Activated naive CD8-positive, alpha-beta T cell treated with anti-CD3 and anti-CD28 coated beads, Interleukin-2, amount 50 U/mL, for 24 hours (primary cell): ENCODE measurements around the gene E2F2.

Experiments used
- ATAC-seq: fragments of 150-1000 bp; cut with Tn5 transposase; one replicate; pipeline ENCODE4 v1.10.0; 2021
- DNase-seq: peaks from one replicate; pipeline ENCODE4 v3.0.0; 2021
- H3K27ac Mint-ChIP-seq: one replicate; pipeline ENCODE4 v1.8.0; 2021; ENCODE audit warnings: mild to moderate bottlenecking, mixed read lengths
- H3K27me3 Mint-ChIP-seq: one replicate; pipeline ENCODE4 v1.8.0; 2021; ENCODE audit warnings: mixed read lengths
- H3K36me3 Mint-ChIP-seq: one replicate; pipeline ENCODE4 v1.8.0; 2021; ENCODE audit warnings: low read depth, mixed read lengths
- H3K4me1 Mint-ChIP-seq: one replicate; pipeline ENCODE4 v1.8.0; 2021; ENCODE audit warnings: mixed read lengths
- H3K4me3 Mint-ChIP-seq: one replicate; pipeline ENCODE4 v1.8.0; 2021; ENCODE audit warnings: mild to moderate bottlenecking, moderate library complexity, mixed read lengths
- H3K9me3 Mint-ChIP-seq: one replicate; pipeline ENCODE4 v1.8.0; 2021; ENCODE audit warnings: mixed read lengths

The E2F2 gene

DNA sequence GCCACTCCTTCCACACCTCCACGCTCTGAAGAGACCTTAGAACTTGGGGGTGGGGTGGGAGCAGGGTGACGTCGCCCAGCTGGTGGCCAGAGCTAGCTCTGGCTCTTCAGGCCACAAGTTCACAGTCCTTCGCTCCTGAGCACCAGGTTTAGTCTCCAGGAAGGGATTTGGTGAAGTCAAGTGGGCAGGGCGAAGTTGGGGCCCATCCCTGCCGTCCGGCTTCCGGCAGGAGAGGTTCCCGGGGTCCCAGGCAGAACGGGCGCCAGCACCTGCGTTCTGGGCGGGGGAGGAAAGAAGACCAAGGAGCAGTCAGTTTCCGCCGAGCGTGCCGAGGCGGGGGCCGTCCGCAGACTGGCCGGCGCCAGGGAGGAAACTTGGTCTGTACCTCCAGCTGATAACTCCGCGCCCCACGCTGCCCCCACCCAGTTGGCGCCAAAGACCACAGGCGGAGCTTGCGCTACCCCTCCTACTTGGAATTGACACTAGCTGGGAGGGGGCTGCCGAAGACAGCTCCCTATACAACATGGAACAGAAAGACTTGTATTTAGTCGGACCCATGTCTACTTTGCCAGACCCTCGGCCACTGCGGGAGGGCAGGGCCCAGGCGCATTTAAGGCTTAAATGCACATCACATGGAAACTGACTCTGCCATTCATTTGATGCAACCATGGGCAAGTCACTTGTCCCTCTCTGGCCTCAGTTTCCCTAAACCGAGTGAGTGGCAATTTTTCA, 27.3 kb upstream of the E2F2 start:
- Mint-ChIP-seq H3K27me3 (peaks cover 5% of the 10 kb centered on the region), H3K27ac (peak overlapping the region; percentile 85), H3K36me3 (peaks cover 23% of the 10 kb centered on the region), H3K9me3 (no peaks in the 10 kb centered on the region), H3K4me1 (peaks cover 74% of the 10 kb centered on the region), H3K4me3 (peak overlapping the region; percentile 94)
- ATAC-seq, result peak; percentile 5
- DNase-seq, result peak; percentile 62

DNA sequence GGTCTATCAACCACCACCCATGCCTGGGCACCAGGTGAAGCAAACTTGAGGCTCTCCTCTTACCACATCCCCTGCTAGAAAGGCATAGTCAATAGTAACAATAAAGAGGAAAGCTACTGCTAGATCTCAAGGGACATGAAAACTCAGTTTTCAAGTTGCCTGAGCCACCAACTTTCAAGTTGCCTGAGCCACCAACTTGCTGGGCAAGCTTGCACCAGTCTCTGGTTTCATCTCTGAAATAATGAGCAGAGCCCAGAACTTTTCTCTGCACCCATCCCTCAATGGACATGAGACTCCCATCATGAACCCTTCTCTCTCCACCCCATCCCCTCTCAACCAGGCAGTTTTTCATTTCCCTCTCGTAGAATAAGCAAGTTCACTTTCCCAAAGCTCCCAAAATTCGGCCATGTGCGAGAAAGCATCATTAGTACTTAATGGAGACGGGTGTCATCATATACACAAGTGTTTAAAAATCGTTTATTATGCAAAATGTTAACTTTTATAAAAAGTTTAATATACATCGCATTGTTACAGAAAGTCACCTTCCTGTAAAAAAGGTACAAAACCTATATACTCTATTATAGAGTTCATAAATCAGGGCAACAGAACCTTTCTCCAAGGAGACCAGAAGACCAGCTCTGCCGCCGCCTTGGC, 26.6 kb upstream of the E2F2 start:
- Mint-ChIP-seq H3K27me3 (peaks cover 5% of the 10 kb centered on the region), H3K27ac (peak overlapping the region; percentile 85), H3K9me3 (no peaks in the 10 kb centered on the region), H3K4me1 (peaks cover 68% of the 10 kb centered on the region), H3K4me3 (peak overlapping the region; percentile 94), H3K36me3 (peaks cover 23% of the 10 kb centered on the region)
- ATAC-seq (no peak), DNase-seq (no peak)

DNA sequence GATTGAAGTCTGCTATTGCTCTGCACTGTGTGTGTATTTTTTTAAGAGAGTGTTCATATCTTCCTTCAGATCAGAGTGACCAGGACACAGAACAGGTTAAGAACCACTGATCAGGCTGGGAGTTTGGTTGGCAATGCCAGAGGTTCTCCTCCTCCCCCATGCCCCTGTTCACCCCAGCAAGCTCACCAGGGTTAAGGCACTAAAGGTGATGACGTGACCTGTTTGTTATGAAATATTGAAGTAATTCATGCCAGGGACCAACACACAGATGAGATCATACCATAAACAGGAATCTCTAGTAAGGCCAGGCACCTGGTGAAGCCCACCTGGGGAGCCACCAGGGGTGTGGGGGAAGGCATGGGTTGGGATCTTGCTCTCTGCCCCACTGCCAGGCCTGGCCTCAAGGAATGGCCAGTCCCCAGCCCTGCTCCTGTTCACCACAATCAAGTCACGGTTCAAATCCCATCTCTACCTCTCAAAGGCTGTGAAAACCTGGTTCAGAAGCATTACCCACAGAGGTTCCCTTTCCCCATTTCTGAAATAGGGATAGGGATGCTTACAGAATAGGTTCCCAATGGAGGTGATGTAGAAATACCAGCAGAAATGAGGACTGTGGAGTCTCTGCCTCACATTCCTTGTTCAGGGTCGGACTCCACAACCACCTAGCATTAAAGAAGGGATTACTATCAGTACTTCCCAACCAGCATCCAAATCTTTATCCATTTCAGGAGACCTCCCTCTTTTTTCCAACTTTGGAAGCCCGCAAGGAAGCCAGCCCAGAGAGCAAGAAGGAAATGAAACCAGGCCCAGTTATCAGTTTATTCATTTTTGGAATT, 25.8 kb upstream of the E2F2 start:
- H3K36me3 Mint-ChIP-seq, result peaks cover 23% of the 10 kb centered on the region
- H3K27ac Mint-ChIP-seq, result peak overlapping the region; percentile 72
- peaks cover 5% of the 10 kb centered on the region for H3K27me3 Mint-ChIP-seq
- ATAC-seq (no peak), DNase-seq (no peak)
- H3K4me1 Mint-ChIP-seq, result peaks cover 66% of the 10 kb centered on the region
- no peaks in the 10 kb centered on the region for H3K9me3 Mint-ChIP-seq
- H3K4me3 Mint-ChIP-seq, result peak overlapping the region; percentile 94

DNA sequence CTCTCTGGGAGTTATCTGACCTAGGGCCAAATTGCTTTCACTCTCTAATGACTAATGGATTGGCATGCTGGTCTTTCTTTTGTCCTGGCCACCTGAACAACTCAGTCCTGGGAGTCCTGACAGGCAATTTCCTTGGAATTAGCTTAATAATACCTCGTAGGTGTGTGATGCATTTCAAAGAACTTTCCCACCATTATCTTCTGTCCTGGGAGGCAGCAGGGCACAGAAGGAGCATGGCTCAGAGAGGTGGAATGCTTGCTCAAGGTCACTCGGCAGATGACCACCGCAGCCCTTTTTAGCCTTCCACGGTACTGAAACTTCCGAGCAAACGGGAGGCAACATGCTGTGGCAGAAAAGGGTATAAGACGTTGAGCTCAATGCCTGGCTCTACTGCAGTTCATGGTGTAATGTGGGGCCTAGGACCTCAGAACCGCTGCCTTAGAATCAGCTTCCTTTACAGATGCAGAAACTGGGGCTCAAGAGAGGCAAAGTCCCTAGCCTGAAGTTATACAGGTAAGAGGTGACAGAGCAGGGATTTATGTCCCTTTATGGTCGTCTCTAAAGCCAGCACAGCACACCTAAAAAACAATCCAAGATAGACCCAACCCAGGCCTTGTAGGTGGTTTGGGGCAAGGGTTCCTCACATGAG, 25.1 kb upstream of the E2F2 start:
- Mint-ChIP-seq H3K36me3 (peaks cover 23% of the 10 kb centered on the region), H3K27ac (peak overlapping the region; percentile 85)
- no peak for DNase-seq

DNA sequence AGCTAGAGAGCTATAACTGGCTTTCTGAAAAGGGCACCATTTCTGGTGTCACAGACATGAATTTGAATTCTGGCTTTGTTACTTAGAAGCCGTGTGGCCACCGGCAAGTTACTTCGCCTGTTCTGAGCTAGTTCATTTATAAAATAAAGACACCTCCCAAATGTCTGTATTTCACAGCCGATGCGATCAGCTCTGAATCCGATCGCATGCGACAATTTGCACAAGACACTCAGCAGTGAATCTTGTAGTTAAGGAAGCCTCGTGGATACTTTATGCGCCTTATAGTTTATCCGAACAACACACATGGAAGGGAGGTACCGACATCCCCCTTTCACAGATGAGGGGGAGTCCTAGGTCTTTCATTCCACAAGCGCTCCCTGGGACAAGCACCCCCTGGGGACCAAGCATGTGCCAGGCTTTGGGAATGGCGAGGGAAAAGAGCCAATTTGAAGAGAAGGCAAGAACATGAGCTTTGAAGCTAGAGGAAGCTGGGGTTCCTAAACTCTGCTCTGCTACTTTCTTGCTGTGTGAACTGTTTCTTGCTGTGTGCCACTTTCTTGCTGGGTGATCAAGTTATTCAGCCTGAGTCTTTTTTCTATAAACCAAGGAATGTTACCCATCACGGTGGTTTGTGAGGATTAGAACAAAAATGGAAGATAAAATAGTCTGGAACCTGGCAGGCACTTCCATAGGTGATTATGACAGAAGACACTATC, 24.4 kb upstream of the E2F2 start:
- Mint-ChIP-seq H3K4me3 (peak overlapping the region; percentile 94), H3K9me3 (no peaks in the 10 kb centered on the region), H3K36me3 (peaks cover 23% of the 10 kb centered on the region), H3K4me1 (peaks cover 61% of the 10 kb centered on the region), H3K27me3 (no peaks in the 10 kb centered on the region), H3K27ac (peak overlapping the region; percentile 85)
- no peak for ATAC-seq
- no peak for DNase-seq

More for the DNA sequence above, 25.1 kb upstream of the E2F2 start:
- Mint-ChIP-seq H3K27me3 (no peaks in the 10 kb centered on the region), H3K4me3 (peak overlapping the region; percentile 94), H3K9me3 (no peaks in the 10 kb centered on the region), H3K4me1 (peaks cover 62% of the 10 kb centered on the region)
- no peak for ATAC-seq

DNA sequence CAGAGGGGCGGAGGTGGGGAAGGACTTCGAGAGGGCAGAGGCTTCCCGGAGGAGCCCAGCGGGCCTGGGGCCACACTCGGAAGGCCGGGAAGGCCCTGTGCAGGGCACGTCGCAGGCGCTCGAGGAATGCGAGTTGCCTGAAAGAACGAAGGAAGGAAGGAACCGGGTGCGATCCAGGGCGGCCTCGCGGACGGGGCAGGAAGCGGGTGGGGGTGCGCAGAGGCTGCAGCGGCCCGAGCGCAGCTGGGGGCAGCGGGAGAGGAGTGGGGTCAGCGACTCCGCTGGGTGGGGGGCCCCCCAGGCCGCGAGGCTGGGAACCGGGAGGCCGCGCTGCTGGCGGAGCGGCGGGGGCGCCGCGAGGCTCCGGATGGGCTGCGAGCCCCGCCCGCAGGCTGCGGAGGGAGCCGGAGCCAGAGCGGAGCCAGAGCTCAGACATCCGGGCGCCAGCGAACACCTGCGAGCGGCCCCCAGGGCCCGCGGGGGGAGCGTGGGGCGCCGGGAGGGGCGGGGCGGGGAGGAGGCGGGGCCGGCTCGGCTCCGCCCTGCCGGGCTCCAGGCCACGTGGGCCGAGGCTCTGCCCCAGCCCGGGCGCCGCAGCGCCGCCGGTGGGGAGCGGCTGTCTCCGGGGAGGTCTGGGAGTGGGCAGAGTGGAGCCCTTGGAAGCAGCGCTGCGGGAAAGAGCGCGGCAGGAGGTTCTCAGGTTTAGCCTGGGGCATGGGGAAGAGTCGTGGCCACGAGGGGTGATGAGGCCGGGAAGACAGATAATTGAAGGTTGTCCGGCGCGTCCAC, 23.6 kb upstream of the E2F2 start:
- H3K4me1 Mint-ChIP-seq, result peaks cover 53% of the 10 kb centered on the region
- H3K9me3 Mint-ChIP-seq, result no peaks in the 10 kb centered on the region
- H3K27me3 Mint-ChIP-seq, result no peaks in the 10 kb centered on the region
- H3K27ac Mint-ChIP-seq, result peak overlapping the region; percentile 86
- peaks cover 23% of the 10 kb centered on the region for H3K36me3 Mint-ChIP-seq
- ATAC-seq (peak; percentile 77), DNase-seq (peak; percentile 83)
- H3K4me3 Mint-ChIP-seq, result peak overlapping the region; percentile 94

DNA sequence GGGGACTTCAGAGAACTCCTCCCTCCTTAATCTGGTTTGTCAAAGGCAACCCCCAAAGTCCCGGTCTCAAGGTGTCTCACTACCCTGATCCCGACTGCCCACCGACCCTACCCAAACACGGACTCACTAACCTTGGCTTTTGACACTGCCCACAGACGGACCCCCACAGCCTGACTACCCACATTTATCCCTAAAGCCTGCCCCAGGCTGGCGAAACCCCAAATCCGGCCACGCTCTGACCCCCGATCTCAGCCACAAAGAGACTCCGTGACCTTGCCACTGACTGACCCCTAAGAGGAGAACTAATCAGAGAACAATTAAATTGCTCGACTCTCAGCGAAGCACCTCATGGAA, 23.1 kb upstream of the E2F2 start:
- no peaks in the 10 kb centered on the region for H3K9me3 Mint-ChIP-seq
- peak overlapping the region; percentile 86 for H3K27ac Mint-ChIP-seq
- H3K27me3 Mint-ChIP-seq, result no peaks in the 10 kb centered on the region
- H3K4me3 Mint-ChIP-seq, result peak overlapping the region; percentile 82
- DNase-seq, result no peak
- peaks cover 53% of the 10 kb centered on the region for H3K4me1 Mint-ChIP-seq
- H3K36me3 Mint-ChIP-seq, result peaks cover 23% of the 10 kb centered on the region
- no peak for ATAC-seq

DNA sequence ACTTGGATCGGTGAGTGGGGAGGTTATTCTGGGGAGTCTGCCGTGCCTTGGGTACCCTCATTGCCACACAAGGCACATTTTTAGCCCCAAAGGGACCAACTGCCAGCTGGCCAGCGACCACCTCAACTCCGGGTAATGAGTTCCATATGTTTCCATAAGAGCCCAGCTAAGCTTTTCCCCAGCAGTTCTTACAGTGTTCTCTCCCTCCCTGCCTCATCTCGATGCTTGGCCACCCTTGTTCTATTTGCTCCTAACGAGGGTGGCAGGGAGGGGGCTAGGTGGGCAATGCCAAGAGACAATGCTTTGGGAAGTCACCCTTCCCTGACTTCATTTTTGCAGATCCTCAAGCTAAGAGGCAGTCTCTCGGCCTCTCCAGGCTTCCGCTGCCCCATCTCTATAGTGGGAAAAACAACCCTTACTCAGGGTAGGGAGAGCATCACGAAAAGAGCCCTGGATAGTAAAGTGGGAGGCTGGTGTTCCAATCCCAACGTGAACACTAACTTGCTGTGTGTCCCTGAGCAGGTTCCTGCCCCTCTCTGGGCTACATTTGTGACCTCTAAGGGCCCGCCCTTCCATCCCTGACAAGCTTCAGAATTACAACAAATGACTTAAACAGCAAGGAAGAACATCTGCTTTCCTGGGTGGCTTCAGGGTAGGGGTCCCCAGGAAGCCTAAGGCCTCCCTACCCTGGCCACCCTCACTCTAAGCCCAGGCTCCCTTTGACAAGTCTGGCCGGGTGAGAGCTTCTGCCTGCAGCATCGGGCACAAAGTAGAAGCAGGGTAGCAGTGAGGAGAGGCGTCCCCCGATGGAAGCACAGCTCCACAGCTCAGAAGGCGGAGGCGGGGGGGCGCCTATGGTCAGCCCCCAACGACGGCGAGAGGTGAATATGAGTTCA, 22.4 kb upstream of the E2F2 start:
- Mint-ChIP-seq H3K27me3 (no peaks in the 10 kb centered on the region), H3K4me1 (peaks cover 55% of the 10 kb centered on the region), H3K36me3 (peaks cover 20% of the 10 kb centered on the region), H3K9me3 (no peaks in the 10 kb centered on the region), H3K27ac (peak overlapping the region; percentile 86), H3K4me3 (peak overlapping the region; percentile 82)
- ATAC-seq (no peak), DNase-seq (peak; percentile 16)

DNA sequence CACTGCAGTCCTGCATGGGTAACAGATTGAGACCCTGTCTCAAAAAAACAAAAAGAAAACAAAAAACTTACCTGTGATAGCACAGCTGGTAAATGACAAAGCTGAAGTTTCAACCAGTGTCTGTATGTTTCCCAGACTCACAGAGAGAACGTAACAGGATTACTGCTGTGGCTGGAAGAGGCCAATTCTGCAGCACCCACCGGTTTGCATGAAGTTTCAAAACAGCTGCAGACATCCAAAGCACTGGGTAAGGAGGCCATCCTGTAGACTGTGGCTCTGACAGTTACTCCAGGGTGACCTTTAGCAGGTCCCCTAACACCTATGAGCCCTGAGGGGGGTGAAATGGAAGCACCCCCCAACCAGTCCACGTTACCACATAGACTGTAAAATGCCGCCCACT, 20.8 kb upstream of the E2F2 start:
- no peaks in the 10 kb centered on the region for H3K9me3 Mint-ChIP-seq
- H3K36me3 Mint-ChIP-seq, result peaks cover 4% of the 10 kb centered on the region
- ATAC-seq, result no peak
- peaks cover 46% of the 10 kb centered on the region for H3K4me1 Mint-ChIP-seq
- H3K4me3 Mint-ChIP-seq, result no peak overlapping the region
- H3K27ac Mint-ChIP-seq, result no peak overlapping the region
- H3K27me3 Mint-ChIP-seq, result no peaks in the 10 kb centered on the region
- no peak for DNase-seq

DNA sequence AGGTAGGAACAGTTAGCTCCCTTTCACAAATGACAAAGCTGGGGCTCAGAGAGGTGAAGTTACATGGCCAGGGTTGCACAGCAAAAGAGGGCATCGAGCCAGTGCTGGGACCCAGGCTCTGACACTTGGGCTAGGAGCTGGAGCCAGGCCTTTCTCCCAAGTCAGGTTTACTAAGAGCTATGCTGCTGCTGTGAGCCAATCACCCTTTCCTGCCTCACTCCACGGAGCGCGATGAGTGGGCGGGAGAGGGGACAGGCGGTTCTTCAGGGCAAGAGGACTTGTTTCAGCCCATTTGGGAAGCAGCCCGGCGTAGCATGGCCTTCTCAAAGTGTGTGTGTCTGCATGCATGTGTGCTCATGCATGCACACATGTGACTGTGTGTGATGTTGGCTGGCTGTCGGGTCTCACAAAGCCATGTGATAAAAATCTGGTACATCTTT, 17.7 kb upstream of the E2F2 start:
- no peak overlapping the region for H3K27ac Mint-ChIP-seq
- H3K4me3 Mint-ChIP-seq, result no peak overlapping the region
- no peaks in the 10 kb centered on the region for H3K9me3 Mint-ChIP-seq
- peaks cover 22% of the 10 kb centered on the region for H3K4me1 Mint-ChIP-seq
- no peaks in the 10 kb centered on the region for H3K27me3 Mint-ChIP-seq
- H3K36me3 Mint-ChIP-seq, result no peaks in the 10 kb centered on the region
- DNase-seq (no peak), ATAC-seq (no peak)

DNA sequence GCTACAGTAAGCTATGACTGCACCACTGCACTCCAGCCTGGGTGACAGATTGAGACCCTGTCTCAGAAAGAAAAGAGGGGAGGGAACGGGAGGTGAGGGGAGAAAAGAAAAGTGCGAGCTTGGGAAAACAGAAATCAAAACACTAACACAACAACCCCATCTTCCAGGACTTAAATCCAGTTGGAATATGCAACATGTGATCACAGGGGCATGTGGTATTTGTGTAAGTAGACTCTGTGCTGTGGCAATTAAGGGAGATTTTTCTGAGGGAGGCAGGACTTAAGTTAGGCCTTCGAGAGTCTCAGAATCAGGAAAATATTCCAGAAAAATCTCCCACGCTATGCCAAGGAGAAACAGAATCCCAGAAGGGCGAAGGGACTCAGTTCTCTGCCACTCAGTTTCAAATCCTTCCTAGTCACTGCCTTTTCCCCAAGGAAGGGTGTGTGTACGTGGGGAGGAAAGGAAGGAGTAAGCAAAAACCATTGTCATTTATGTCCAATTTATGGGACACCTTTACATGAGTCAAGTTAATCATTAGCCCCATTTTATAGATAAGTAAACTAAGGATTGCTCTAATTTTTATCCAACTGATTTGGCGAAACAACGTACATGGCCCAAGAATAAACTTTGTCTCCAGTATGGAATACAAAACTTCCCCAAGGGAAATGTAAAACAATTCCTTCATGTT, 16.0 kb upstream of the E2F2 start:
- Mint-ChIP-seq H3K9me3 (no peaks in the 10 kb centered on the region), H3K4me3 (no peak overlapping the region), H3K36me3 (no peaks in the 10 kb centered on the region), H3K27ac (no peak overlapping the region), H3K4me1 (peaks cover 14% of the 10 kb centered on the region), H3K27me3 (no peaks in the 10 kb centered on the region)
- DNase-seq (no peak), ATAC-seq (no peak)

DNA sequence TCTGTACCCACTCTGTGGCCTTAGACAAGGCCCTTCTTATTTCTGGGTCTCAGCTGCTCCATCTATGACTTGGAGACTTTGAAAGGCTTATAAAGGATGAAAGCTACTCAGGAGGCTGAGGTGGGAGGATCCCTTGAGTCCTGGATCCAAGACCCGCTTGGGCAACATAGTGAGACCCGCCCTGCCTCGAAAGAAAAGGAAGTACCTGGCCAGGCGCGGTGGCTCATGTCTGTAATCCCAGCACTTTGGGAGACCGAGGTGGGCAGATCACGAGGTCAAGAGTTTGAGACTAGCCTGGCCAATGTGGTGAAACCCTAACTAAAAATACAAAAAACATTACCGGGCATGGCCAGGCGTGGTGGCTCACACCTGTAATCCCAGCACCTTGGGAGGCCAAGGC, 14.8 kb upstream of the E2F2 start:
- H3K4me1 Mint-ChIP-seq, result peaks cover 9% of the 10 kb centered on the region
- ATAC-seq (no peak), DNase-seq (no peak)
- no peaks in the 10 kb centered on the region for H3K27me3 Mint-ChIP-seq
- H3K27ac Mint-ChIP-seq, result no peak overlapping the region
- H3K9me3 Mint-ChIP-seq, result no peaks in the 10 kb centered on the region
- no peaks in the 10 kb centered on the region for H3K36me3 Mint-ChIP-seq
- no peak overlapping the region for H3K4me3 Mint-ChIP-seq
